Epithelial cell of proximal tubule (primary cell): ENCODE results near the gene ASXL2. TPM values are rescaled to one million over a fixed set of nuclear protein-coding genes. Genes with fewer than 3 reads are reported as not detected.

Experiments
- DNase-seq: peaks from one replicate; pipeline ENCODE4 v3.0.0-alpha.2; 2011; ENCODE audit warnings: low read depth
- H3K4me3 ChIP-seq: 2 replicates; pipeline ENCODE4 v1.5.1; 2011; ENCODE audit warnings: low read depth, mild to moderate bottlenecking, low read length
- CTCF ChIP-seq: conservative IDR thresholded peaks from 2 replicates; pipeline ENCODE4 v1.5.1; 2012; ENCODE audit warnings: low read depth, mild to moderate bottlenecking, low read length
- total RNA-seq: library from RNA; depleted of rRNA; stranded (reverse); fragments of >200 nt; gene quantifications from 2 replicates; pipeline ENCODE4 v1.2.3, GENCODE V29; 2015

The ASXL2 gene
- total RNA-seq, 1 donor from 2014 or later, result 10.1 TPM

- no peak overlapping the region for H3K4me3 ChIP-seq
- DNase-seq, result no peak
- TF ChIP-seq CTCF, result no peak
These were observed 71.3 kb downstream of the ASXL2 start for GRCh38 chr2:25806941-25807340.

- no peak for DNase-seq
These were observed 72.3 kb downstream of the ASXL2 start for GRCh38 chr2:25805987-25806386.

GRCh38 chr2:25804338-25804737 is 73.9 kb downstream of the ASXL2 start:
- H3K4me3 ChIP-seq, result no peak overlapping the region
- no peak for TF ChIP-seq CTCF
- no peak for DNase-seq

More at GRCh38 chr2:25805987-25806386, 72.3 kb downstream of the ASXL2 start:
- TF ChIP-seq CTCF, result no peak
- no peak overlapping the region for H3K4me3 ChIP-seq

GRCh38 chr2:25799301-25799700 is 79.0 kb downstream of the ASXL2 start:
- no peak for TF ChIP-seq CTCF
- no peak overlapping the region for H3K4me3 ChIP-seq
- no peak for DNase-seq

- no peak for TF ChIP-seq CTCF
- H3K4me3 ChIP-seq, result no peak overlapping the region
- no peak for DNase-seq
These were observed 80.4 kb downstream of the ASXL2 start for GRCh38 chr2:25797620-25798488.

GRCh38 chr2:25794544-25795276 is 83.6 kb downstream of the ASXL2 start:
- no peak for DNase-seq
- no peak overlapping the region for H3K4me3 ChIP-seq
- no peak for TF ChIP-seq CTCF
